Motor neuron (in vitro differentiated cells): Measurements from ENCODE around the gene HCST. TPM values are rescaled to one million over a fixed set of nuclear protein-coding genes. Genes with fewer than 3 reads are reported as not detected.
"Not testable (repeated sequence)": the region's sequence is repeated elsewhere in the genome, so short reads cannot be mapped to it uniquely, and the experiment has no call there.

ENCODE experiments used
- ATAC-seq, 8 experiments: fragments of 200-7000 bp; cut with Tn5 transposase; replicated peaks in 6 of 8; 2 replicates each; pipeline ENCODE4 v1.8.0; 2021; ENCODE audit warnings: mild to moderate bottlenecking in 8 of 8, moderate library complexity in 8 of 8
- H3K27ac ChIP-seq, 2 donors: fragments of 250-450 bp; sonication (Bioruptor Pico); 2 replicates each; pipeline ENCODE4 v1.9.0; 2021; ENCODE audit warnings: antibody characterized with exemption in 2 of 2, mild to moderate bottlenecking in 2 of 2, moderate library complexity in 1 of 2
- H3K4me1 ChIP-seq, 2 donors: fragments of 250-450 bp; sonication (Bioruptor Pico); replicated peaks in 1 of 2; 2 replicates each; pipeline ENCODE4 v1.6.1; 2021; ENCODE audit warnings: antibody characterized with exemption in 2 of 2, mild to moderate bottlenecking in 2 of 2, moderate library complexity in 1 of 2
- H3K4me3 ChIP-seq, 5 donors: fragments of 250-450 bp; sonication (Bioruptor Pico); 2 replicates each; pipeline ENCODE4 v1.9.0; 2021; ENCODE audit warnings: antibody characterized with exemption in 5 of 5, mild to moderate bottlenecking in 5 of 5, moderate library complexity in 4 of 5
- WGBS, 10 experiments: fragments of 450-650 bp; shearing (Covaris generic); methylation state at CpG; one replicate each; pipeline ENCODE4 v1.0.0; 2022; 5-methylcytosine and 5-hydroxymethylcytosine counted together
- in situ Hi-C, 9 experiments: fragments of 400-800 bp; cut with MboI; loops; one replicate each; pipeline ENCODE4 v1.15.0; 2021; ENCODE audit warnings: low sequenced_read_pairs in 9 of 9, low pct_unique_long_range_greater_than_20kb in 2 of 9; ENCODE audit not compliant: unreplicated experiment in 9 of 9
- total RNA-seq, 8 experiments: library from RNA; unstranded; fragments of 300-600 nt; gene quantifications; 2 replicates each; pipeline versions ENCODE4 v1.2.3 to v1.2.4, GENCODE V29; 2022

The HCST gene
- total RNA-seq, 8 experiments from 2014 or later = 0.33 to 3.8 (median 0.62) TPM; not detected in 3

DNA sequence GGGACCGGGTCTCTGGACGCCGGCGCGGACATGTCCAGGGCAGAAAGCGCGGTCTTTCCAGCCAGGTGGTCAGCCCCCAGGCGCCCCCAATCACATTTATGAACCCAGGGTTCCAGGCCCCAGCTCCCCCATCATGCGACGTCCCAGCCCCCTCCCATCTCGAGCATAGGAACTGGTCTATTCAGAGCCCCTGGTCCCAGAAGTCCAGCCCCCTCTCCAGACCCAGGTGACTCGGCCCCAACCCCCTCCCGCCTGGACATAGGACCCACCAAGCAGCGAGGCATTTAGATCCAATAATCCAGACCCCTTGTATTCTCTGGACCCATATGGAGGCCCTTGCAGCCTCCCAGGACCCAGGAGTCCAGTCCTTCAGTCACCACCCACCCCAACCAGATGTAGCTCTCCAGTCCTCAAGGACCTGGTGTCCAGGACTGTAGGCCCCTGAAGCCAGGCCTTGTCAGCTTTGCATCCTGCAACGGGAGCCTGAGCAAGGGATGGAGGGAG is 33.5 kb upstream of the HCST start:
- H3K4me3 ChIP-seq = peak overlapping the region; percentile 61 to 94 (median 85)
- H3K27ac ChIP-seq = peak overlapping the region; percentile 85 to 93
- peak in 5 of 8 experiments; percentile 1 to 19 (median 13) for ATAC-seq
- WGBS, 10 experiments = 0% methylated on average over 1 of the region's 15 CpGs; no CpG with 5 or more reads in 9 of the 10 experiments
- peaks cover 11 to 12% of the 10 kb centered on the region in 2 donors for H3K4me1 ChIP-seq
- in situ Hi-C loops = no loop called here

DNA sequence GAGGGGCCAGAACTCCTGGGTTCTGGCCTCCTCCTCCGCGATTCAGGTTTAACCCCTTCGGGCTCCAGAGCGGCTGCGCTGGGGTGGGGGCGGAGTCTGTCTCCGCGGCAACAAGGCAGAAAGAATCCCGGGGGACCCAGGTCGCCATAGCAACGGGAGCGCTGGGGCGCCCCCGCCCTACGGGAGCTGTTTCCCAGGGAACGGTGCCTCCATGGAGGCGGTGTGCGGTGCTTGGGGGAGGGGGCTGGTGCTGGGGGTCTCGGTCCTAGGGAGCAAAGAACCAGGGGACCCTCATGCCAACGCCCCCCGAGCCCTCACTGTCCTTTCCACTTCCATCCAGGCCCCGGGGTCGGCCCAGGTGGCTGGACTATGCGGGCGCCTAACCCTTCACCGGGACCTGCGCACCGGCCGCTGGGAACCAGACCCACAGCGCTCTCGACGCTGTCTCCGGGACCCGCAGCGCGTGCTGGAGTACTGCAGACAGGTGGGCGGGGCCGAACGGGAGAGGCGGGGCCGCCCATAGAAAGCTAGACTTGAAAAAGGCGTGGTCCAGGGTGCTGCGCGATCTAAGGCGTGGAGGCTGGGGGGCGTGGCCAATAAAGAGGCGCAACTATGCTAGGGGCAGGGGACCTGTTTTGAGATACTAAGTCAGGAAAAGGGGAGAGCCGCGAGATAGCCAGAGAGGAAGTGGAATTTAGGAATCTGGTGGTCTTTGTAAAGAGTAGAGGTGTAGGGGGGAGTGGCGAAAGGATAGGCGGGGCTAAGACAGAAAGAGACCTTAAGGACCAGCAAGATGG is 32.8 kb upstream of the HCST start:
- in situ Hi-C loops = no loop called here
- peak; percentile 57 to 85 (median 78) for ATAC-seq
- H3K27ac ChIP-seq = peak overlapping the region; percentile 85 to 93
- H3K4me1 ChIP-seq = peaks cover 11 to 12% of the 10 kb centered on the region in 2 donors
- peak overlapping the region; percentile 61 to 94 (median 85) for H3K4me3 ChIP-seq
- 0% methylated on average over 2 to 8 of the region's 51 CpGs; no CpG with 5 or more reads in 6 of the 10 experiments for WGBS, 10 experiments

DNA sequence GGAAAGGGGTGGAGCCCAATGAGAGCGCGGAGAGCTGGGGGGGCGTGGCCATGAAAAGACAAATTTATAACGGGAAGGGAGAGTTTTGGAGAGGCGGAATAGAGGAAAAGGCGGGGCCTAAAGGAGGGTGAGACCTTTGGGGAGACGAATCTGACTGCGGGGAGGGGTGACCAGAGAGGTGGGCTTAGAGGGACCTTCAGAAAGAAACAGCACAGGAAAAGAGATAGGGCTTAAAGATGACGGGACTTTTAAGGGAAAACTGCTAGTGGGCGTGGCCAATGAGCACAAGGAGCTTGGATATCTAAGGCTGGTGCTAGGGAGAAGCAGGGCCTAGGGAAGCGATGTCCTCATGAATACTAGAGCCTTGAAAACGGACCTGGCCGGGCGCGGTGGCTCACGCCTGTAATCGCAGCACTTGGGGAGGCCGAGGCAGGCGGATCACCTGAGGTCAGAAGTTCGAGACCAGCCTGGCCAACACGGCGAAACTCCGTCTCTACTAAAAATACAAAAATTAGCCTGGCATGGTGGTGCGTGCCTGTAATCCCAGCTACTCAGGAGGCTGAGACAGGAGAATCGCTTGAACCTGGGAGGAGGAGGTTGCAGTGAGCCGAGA is 32.1 kb upstream of the HCST start:
- 0 to 84% (median 45%) methylated on average over 1 to 19 of the region's 26 CpGs; no CpG with 5 or more reads in 2 of the 10 experiments for WGBS, 10 experiments
- H3K27ac ChIP-seq, ATAC-seq, in situ Hi-C loops: not testable (repeated sequence)
- peak overlapping the region; percentile 61 to 94 (median 85) for H3K4me3 ChIP-seq
- H3K4me1 ChIP-seq = peaks cover 11 to 12% of the 10 kb centered on the region in 2 donors

DNA sequence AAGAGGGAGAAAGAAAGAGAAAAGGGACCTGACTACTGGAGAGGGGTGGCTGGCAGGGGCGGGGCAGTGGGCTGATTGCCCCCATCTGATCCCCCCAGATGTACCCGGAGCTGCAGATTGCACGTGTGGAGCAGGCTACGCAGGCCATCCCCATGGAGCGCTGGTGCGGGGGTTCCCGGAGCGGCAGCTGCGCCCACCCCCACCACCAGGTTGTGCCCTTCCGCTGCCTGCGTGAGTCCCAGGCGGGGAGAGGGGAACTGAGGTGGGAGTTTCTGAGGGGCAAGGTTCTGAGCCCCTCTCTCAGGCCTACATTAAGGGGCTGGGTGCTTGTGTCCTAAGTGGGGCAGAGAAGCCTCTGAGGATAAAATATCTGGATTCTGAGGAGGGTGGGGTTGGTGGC is 31.5 kb upstream of the HCST start:
- H3K4me3 ChIP-seq = no peak overlapping the region
- no peak for ATAC-seq
- WGBS, 10 experiments = 70 to 100% methylated on average over 1 to 3 of the region's 12 CpGs; no CpG with 5 or more reads in 8 of the 10 experiments

DNA sequence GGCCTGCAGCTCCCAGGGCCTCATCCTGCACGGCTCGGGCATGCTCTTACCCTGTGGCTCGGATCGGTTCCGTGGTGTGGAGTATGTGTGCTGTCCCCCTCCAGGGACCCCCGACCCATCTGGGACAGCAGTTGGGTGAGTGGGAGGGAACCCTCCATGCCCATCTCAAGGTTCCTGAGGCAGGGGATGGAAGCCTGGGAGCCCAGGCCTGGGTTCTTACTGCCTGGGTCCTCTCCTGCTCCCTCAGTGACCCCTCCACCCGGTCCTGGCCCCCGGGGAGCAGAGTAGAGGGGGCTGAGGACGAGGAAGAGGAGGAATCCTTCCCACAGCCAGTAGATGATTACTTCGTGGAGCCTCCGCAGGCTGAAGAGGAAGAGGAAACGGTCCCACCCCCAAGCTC is 30.7 kb upstream of the HCST start:
- 12 to 83% methylated on average over 1 to 3 of the region's 12 CpGs; no CpG with 5 or more reads in 8 of the 10 experiments for WGBS, 10 experiments
- no peak for ATAC-seq
- Histone ChIP-seq H3K27ac (no peak overlapping the region), H3K4me1 (peaks cover 11 to 12% of the 10 kb centered on the region in 2 donors), H3K4me3 (no peak overlapping the region)
- in situ Hi-C loops = no loop called here

More for the DNA sequence above, 31.5 kb upstream of the HCST start:
- H3K4me1 ChIP-seq = peaks cover 11 to 12% of the 10 kb centered on the region in 2 donors
- in situ Hi-C loops = no loop called here
- H3K27ac ChIP-seq = no peak overlapping the region

DNA sequence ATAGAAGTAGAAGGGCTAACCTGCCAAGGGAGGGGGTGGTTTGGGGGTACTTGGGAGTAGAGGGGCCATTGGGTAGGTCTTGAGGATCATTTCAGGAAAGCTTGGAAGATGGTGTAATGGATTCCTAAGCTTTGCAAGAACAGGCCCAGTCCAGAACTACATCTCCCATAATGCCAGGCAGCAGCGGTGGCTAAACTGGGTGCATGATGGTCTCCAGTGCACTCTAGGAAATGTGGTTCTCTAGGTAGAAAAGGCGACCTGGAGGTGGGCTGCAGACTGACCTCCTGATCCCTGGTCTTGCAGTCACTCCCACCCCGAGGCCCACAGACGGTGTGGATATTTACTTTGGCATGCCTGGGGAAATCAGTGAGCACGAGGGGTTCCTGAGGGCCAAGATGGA is 30.1 kb upstream of the HCST start:
- ATAC-seq = no peak
- Histone ChIP-seq H3K4me3 (no peak overlapping the region), H3K27ac (no peak overlapping the region), H3K4me1 (peaks cover 11 to 12% of the 10 kb centered on the region in 2 donors)
- in situ Hi-C loops = no loop called here
- 54 to 100% (median 100%) methylated on average over 1 to 3 of the region's 5 CpGs; no CpG with 5 or more reads in 7 of the 10 experiments for WGBS, 10 experiments

DNA sequence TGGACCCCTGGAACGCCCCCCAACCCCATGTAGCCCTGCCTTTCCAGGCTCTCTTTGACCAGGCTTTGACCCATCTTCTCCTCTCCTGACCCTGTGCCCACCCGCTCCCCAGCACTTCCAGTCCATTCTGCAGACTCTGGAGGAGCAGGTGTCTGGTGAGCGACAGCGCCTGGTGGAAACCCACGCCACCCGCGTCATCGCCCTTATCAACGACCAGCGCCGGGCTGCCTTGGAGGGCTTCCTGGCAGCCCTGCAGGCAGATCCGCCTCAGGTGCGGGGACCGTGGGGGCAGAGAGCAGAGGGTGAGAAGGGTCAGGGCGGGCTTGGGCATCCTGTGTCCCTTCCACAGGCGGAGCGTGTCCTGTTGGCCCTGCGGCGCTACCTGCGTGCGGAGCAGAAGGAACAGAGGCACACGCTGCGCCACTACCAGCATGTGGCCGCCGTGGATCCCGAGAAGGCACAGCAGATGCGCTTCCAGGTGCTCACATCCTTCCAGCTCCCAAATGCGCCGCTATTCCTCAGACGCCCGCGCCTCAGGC is 27.9 kb upstream of the HCST start:
- in situ Hi-C loops = no loop called here
- peaks cover 7 to 10% of the 10 kb centered on the region in 2 donors for H3K4me1 ChIP-seq
- H3K27ac ChIP-seq = no peak overlapping the region
- no peak overlapping the region for H3K4me3 ChIP-seq
- WGBS, 10 experiments = 0 to 100% (median 86%) methylated on average over 2 to 13 of the region's 32 CpGs; no CpG with 5 or more reads in 5 of the 10 experiments
- ATAC-seq = no peak

DNA sequence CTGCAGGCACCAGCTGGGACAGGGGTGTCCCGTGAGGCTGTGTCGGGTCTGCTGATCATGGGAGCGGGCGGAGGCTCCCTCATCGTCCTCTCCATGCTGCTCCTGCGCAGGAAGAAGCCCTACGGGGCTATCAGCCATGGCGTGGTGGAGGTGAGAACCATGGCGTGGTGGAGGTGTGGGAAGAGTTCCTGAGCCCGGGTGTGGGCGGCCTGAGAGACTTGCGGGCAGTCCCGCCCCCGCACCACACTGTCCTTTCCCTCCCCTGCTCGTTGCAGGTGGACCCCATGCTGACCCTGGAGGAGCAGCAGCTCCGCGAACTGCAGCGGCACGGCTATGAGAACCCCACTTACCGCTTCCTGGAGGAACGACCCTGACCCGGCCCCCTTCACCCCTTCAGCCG is 23.3 kb upstream of the HCST start:
- H3K27ac ChIP-seq = peak overlapping the region in 1 of 2 donors; percentile 24
- in situ Hi-C loops = no loop called here
- H3K4me3 ChIP-seq = no peak overlapping the region
- 28 to 60% methylated on average over 1 to 6 of the region's 23 CpGs; no CpG with 5 or more reads in 8 of the 10 experiments for whole genome bisulfite sequencing, 10 experiments
- peaks cover 9 to 10% of the 10 kb centered on the region in 2 donors for H3K4me1 ChIP-seq
- ATAC-seq = peak in 1 of 8 experiments; percentile 3

DNA sequence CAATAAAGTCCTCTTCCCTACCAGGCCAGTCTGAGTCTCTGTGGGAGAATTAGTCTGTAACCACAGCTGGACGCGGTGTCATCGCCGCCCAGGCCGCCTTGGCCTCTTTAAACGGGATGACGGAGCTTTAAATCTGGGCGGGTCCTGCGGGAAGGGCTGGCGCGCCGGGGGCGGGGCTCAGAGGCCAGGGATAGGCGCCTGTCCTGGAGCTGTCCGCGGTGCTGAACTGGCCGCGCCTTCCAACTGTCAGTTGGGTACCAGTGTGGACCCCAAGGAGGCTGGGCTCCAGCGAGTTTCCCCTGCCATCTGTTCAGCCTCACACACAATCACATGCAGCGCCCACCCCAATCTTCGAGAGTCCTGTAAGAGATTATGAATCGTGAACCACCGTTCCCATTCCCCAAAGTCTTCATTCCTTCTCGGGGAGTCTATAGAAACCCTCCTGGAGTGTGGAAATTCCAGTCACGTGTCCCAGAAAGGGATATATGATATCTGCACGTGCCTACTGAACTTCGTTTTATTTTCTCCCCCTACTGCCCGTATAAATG is 22.5 kb upstream of the HCST start:
- Histone ChIP-seq H3K4me3 (no peak overlapping the region), H3K27ac (no peak overlapping the region), H3K4me1 (peaks cover 9 to 10% of the 10 kb centered on the region in 2 donors)
- ATAC-seq = peak; percentile 87 to 98 (median 93)
- WGBS, 10 experiments = 0 to 40% (median 9%) methylated on average over 1 to 13 of the region's 28 CpGs; no CpG with 5 or more reads in 3 of the 10 experiments
- in situ Hi-C loops = loop anchor here in 1 of 9 experiments (10.0 kb wide), 1 partner anchor 55 kb away; the partner anchor contains the start of gene LRFN3

DNA sequence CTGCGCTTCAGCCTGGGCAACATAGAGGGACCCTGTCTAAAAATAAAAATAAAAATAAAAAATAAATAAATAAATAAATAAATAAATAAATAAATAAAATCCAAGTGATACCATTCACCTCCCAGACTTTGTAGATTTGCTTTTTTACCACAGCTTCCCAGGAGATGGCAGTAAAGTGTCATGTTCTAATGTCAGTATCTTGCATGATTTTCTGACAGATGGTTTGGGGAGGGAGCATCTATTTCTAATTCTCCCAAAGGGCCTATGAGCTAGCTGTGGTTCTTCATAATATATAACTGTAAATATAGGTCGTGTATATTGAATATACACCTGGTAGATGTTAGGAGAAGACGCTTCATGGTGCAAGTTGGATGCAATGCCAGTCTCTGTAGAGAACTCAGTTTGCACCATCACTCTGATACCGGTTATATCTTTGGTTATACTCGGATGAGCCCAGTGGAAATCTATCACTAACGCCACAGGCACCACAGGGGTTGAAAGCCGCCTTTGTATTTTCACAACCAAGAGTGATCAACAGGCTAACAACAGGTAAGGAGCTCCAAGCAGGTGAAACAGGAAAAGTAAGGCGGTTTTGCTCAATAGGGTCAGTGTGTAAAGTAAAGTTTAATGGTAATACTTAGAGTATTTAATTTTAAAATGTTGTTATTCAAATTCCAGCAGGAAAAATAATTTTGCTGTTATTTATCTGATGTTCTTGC is 20.1 kb upstream of the HCST start:
- Histone ChIP-seq H3K27ac (no peak overlapping the region), H3K4me3 (no peak overlapping the region), H3K4me1 (peaks cover 9 to 10% of the 10 kb centered on the region in 2 donors)
- ATAC-seq = peak; percentile 54 to 72 (median 62)
- WGBS, 10 experiments = 0 to 32% (median 23%) methylated on average over 2 to 8 of the region's 8 CpGs; no CpG with 5 or more reads in 1 of the 10 experiments
- in situ Hi-C loops = loop anchor here in 1 of 9 experiments (10.0 kb wide), 1 partner anchor 53 kb away; the partner anchor contains the start of gene LRFN3

DNA sequence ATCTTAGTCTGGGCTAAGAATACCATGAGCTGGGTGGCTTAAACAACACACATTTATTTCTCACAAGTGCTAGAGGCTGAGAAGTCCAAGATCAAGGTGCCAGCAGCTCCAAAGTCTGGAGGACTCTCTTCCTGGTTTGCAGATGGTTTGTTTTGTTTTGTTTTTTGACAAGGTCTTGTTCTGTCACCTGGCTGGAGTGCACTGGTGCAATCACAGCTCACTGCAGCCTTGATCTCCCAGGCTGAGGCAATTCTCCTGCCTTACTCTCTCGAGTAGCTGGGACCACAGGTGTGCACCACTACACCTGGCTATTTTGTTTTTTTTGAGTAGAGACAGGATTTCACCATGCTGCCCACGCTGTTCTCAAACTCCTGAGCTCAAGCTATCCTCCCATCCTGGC is 18.4 kb upstream of the HCST start:
- ATAC-seq = no peak
- WGBS, 10 experiments = 0 to 63% (median 38%) methylated on average over 1 to 2 of the region's 2 CpGs; no CpG with 5 or more reads in 5 of the 10 experiments
- H3K4me1 ChIP-seq = peaks cover 9 to 10% of the 10 kb centered on the region in 2 donors
- no peak overlapping the region for H3K4me3 ChIP-seq
- in situ Hi-C loops = loop anchor here in 1 of 9 experiments (10.0 kb wide), 1 partner anchor 51 kb away; the partner anchor contains the start of gene LRFN3
- H3K27ac ChIP-seq = no peak overlapping the region

DNA sequence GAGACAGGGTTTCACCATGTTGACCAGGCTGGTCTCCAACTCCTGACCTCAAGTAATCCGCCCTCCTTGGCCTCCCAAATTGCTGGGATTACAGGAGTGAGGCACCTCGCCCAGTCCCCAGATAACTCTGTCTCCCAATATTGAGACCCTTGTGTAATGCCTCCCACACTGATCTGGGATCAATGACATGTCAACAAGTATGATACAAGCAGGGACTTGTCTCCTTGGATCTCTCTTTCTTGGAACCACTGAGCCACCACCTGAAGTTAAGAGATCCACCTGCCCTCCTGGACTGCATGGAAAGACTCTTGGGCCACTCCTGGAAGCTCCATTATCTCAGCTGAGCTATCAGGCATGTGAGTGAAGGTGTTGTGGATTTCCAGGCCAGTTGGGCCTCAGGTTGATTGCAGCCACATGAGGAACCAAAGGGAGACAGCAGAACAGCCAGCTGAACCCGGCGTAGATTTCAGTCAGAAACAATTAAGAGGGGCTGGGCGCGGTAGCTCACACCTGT is 17.0 kb upstream of the HCST start:
- in situ Hi-C loops = loop anchor here in 1 of 9 experiments (10.0 kb wide), 1 partner anchor 50 kb away; the partner anchor contains the start of gene LRFN3
- 40 to 100% (median 89%) methylated on average over 1 to 2 of the region's 6 CpGs; no CpG with 5 or more reads in 4 of the 10 experiments for WGBS, 10 experiments
- Histone ChIP-seq H3K4me3 (no peak overlapping the region), H3K27ac (no peak overlapping the region), H3K4me1 (peaks cover 3 to 4% of the 10 kb centered on the region in 2 donors)
- ATAC-seq = no peak
